Activated CD4-positive, alpha-beta T cell treated with anti-CD3 and anti-CD28 coated beads for 24 hours (primary cell): ENCODE measurements around the gene NRXN3.

ENCODE experiments used
- DNase-seq, 2 donors: peaks; one replicate each; pipeline ENCODE4 v3.0.0-alpha.2; 2020; ENCODE audit warnings: low read depth in 2 of 2

The NRXN3 gene

DNA sequence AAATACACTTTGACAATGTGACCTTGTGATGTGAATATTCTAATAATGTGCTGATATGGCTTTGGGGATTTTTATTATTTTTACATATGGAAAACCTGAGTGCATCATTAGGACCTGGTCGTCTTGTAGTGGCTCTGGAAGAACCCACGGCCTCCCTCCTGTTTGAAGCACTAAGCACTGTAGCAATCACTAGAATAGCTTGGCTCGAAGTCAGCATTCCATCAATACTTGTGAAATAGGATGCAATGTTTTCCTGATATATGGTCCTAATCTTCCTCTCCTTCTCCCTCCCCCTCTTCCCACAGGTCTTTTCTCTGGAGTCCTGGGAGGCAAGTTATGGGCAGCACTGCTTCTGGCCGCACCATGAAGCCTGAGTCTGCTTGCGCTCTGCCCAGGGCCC is 71.9 kb downstream of the NRXN3 start:
- no peak for DNase-seq

- no peak for DNase-seq
Measured at GRCh38 chr14:78243187-78243586, 73.0 kb downstream of the NRXN3 start.

GRCh38 chr14:78245238-78245637 is 75.1 kb downstream of the NRXN3 start:
- no peak for DNase-seq

DNA sequence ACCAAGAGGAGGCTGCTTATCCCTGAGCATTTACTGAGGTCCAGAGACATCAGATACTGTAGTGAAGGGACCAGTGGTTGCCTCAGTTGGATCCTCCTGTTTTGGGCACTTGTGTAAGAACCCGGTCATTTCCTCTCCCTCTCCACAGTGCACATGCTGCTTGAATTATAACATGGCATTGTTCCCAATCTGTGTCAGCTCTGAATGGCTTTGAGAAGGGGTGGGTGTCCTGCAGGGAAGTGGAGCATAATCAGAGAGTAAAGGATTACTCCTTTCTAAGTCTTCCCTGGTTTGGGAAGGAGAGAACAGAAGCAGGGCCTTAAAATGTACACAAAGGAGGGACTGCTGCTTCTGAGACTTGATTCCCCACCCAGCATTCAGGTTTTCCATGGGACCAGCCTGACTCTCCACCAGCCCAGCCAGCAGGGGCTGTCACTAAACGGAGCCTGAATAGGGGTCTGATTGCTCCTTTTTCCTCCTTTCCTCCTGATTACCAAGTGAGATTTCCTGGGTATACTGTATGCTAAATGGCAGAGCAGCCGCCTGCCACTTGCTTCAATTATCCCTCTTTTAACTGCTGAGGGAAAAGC is 78.4 kb downstream of the NRXN3 start:
- DNase-seq: no peak

- no peak for DNase-seq
Measured at GRCh38 chr14:78251308-78251707, 81.1 kb downstream of the NRXN3 start.

DNA sequence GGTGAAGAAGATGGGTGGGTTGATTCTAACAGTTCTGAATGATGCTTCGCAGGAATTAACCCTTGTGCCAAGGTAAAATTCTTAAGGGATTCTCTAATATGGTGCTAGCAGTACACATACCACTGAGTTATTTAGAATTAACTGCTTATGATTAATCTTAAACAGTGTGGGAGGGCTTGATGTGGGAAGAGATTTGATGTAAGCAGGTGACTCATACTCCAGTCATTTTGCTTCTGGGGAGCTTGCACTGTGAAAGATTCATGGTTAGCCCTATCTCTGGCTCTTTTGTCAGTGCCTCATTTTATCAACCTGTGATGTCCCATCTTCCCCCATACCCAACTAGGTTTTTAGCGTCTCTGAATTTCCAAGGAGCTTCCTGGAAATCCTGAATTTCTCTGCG is 83.8 kb downstream of the NRXN3 start:
- DNase-seq: no peak

DNA sequence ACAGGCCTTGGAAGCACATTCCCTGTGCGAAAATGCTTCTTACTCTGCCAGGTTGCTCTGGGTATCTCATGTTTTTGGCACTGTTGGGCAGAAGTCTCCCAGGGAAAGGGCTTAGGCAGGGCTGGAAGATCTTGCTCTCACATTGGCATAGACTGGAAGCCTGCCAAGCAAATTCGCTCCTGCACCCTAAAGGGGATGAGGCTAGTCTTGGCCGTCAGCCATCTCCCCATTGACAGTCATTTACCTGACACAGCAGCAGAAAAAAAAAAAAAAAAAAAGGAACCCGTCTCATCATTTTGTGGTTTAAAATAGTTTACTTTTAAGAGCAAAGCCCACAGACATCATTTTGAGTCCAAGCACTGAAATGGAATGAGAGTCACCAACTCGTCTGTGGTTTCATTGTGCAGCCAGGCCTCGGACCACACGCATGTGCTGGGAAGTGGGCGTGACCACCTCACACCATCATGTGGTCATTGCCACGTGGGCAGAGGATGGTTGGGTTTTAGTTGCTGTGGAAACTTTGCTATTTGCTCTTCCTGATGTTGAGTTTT is 84.8 kb downstream of the NRXN3 start:
- no peak for DNase-seq

DNA sequence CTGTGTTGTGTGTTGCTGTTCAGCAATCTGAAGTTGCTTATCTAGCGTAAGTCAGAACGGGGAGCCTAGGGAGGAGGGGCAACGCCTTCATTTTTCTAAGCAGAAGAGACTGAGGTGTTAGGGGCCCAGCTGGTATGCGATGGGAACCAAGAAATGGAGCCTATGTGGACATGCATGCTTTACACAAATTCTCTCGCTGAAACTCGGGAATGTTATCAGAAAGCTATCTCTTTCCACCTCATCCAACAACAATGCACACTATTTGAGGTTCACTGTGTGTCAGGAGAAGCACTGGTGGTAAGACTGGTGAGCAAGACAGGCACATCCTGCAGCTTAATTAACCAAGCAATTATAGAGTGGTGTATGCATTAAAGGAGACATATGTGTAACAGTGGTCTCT is 89.7 kb downstream of the NRXN3 start:
- no peak for DNase-seq

GRCh38 chr14:78278464-78279250 is 108.5 kb downstream of the NRXN3 start:
- DNase-seq: no peak

DNA sequence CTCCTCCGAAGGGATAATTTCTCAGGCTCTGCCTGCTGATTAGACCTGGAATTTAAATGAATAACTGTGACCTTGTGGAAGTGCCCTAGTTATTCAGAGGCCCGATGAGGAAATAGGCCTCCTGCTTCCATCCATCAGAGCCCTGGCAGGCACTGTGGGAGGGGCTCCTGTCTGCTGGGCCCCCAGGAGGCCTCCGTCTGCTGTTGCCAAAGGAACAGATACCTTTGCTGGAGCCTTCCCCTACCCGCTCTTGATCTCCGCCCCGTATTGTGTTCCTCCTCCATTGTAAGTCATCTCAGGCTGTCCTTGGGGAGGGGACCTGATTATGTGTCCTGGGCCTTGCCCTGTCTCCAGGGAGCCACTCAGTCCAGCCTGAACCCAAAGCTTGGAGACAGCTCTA is 112.3 kb downstream of the NRXN3 start:
- no peak for DNase-seq

GRCh38 chr14:78286210-78286609 is 116.0 kb downstream of the NRXN3 start:
- no peak for DNase-seq

GRCh38 chr14:78292003-78292402 is 121.8 kb downstream of the NRXN3 start:
- no peak for DNase-seq

DNA sequence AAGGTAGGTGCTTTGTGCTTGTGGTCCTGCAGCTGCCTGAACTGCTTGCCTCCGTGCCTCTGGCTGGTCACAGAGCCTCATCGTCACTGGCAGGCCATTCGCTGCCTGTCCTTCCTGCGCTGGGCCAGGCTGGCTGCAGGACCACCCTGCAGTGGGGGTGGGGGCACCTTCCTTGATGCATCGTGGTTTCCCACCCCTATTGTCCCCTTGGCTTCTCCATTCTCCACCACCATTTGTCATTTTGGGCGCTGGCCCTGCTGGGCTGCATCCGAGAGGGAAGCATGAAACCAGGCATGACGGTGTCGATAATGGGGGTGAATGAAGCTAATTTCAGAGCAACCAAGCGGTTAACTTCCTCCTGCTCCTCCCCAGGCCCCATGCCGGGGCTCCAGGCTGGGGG is 127.7 kb downstream of the NRXN3 start:
- DNase-seq: no peak

DNA sequence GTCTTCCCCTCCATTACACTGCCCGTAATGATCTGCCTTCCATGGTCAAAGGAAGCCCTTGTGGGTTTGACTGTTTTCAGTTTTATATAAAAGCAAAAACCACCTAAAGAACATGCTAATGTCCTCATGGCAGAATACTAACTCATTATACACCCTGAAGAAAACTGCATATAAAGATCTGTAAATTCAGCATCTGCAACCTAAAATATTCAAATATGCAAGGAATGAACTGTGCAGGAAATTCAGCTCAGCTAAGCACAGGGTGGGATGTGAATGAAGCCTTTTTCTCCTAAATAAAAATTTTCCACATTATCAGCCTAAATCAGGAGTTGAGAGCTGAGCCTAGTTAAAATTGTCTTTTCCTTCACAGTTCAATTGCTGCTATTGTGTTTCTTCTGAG is 128.1 kb downstream of the NRXN3 start:
- no peak for DNase-seq

GRCh38 chr14:78302841-78303240 is 132.7 kb downstream of the NRXN3 start:
- no peak for DNase-seq

DNA sequence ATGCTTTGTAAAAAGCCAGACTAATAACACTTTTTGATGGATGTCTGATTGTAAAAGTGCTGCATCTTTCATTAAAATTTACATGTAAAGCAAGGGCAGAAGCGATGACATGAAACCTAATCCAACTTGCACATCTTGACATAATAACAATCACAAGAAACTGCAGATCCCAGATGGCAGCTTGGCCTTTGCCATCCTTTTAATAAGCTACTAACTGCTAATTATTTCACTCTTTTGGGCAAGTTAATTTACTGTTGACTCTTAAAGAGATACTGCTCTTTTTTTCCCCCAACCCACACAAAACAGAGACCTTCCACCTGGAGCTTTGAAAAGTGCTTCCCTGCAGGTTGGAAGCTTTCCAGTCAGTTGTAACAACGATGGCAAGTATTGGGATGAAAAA is 137.5 kb downstream of the NRXN3 start:
- no peak for DNase-seq

GRCh38 chr14:78308079-78308478 is 137.9 kb downstream of the NRXN3 start:
- no peak for DNase-seq

GRCh38 chr14:78310272-78310671 is 140.1 kb downstream of the NRXN3 start:
- no peak for DNase-seq

GRCh38 chr14:78313499-78313898 is 143.3 kb downstream of the NRXN3 start:
- DNase-seq: no peak

DNA sequence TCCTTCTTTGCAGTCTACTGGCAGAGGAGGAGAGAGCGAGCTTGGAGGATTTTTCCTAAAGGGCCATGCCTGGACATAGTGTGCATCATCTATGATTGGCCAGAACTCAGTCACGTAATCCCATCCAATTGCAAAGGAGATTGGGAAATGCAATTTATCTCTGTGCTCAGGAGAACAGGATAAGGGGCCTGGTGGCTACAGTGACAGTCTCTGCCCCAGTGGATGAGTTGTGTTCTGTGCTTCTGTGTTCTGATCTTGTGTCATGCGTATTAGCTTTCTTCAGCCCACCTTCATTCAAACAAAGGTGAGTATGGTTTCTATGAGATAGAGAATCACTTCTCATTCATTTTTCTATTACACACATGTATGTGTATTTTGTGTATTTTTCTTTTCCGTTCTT is 144.3 kb downstream of the NRXN3 start:
- DNase-seq: no peak

- no peak for DNase-seq
Measured at GRCh38 chr14:78316052-78316451, 145.9 kb downstream of the NRXN3 start.

- no peak for DNase-seq
Measured at GRCh38 chr14:78316786-78317185, 146.6 kb downstream of the NRXN3 start.

DNA sequence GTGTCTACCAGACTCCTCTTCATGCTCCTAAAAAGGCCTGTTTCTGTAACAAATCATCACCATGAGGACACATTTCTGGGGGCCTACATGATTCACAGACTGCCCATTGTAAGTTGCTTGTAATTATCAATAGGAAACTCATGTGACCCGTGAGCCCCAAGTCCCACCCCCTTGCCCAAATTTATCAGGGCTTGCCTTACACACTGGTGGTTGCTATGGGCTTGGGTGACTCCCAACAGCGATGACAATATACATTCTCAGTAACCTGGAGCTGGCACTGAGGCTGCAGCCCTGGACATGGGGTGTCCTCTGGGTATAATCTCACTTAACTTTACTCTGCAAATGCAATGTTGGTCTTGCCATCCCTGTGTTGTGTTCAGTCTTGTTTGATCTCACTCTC is 149.2 kb downstream of the NRXN3 start:
- no peak for DNase-seq
